Keratinocyte (primary cell): ENCODE data around the gene LAMB1. TPM values are rescaled to one million over a fixed set of nuclear protein-coding genes. Genes with fewer than 3 reads are reported as not detected.
A peak's percentile ranks its signal among the peaks of the same experiment; 100 is the strongest.

Source experiments
- DNase-seq: peaks from one replicate; pipeline ENCODE4 v3.0.0-alpha.2; 2011; ENCODE audit warnings: low read depth, missing footprints, low spot score
- FAIRE-seq: peaks from 2 replicates; lab custom pipeline; 2011; peaks lifted over from hg19 to GRCh38; lab: Jason Lieb, UNC
- H2AFZ ChIP-seq: 2 replicates; pipeline ENCODE4 v1.6.0; 2012; ENCODE audit warnings: low read length, control low read depth, inconsistent platforms; ENCODE audit not compliant: control insufficient read depth
- H3K27ac ChIP-seq: 2 replicates; pipeline ENCODE4 v1.5.1; 2011; ENCODE audit warnings: low read length; ENCODE audit not compliant: control insufficient read depth, insufficient read depth
- H3K27me3 ChIP-seq: 3 replicates; pipeline ENCODE4 v1.6.0; 2011; ENCODE audit warnings: low read length; ENCODE audit not compliant: control insufficient read depth, insufficient read depth; ENCODE audit errors: extremely low read depth
- H3K36me3 ChIP-seq, 2 experiments: 2 replicates in 1 of 2; 3 replicates in 1 of 2; pipeline ENCODE4 v1.5.1; 2011; ENCODE audit warnings: low read length in 2 of 2, mild to moderate bottlenecking in 1 of 2; ENCODE audit not compliant: control insufficient read depth in 2 of 2, insufficient read depth in 2 of 2; ENCODE audit errors: extremely low read depth in 1 of 2
- H3K4me1 ChIP-seq: 3 replicates; pipeline ENCODE4 v1.5.1; 2011; ENCODE audit warnings: low read length; ENCODE audit not compliant: control insufficient read depth, insufficient read depth; ENCODE audit errors: extremely low read depth
- H3K4me2 ChIP-seq: 3 replicates; pipeline ENCODE4 v1.6.0; 2011; ENCODE audit warnings: low read depth, low read length; ENCODE audit not compliant: control insufficient read depth, insufficient read depth; ENCODE audit errors: extremely low read depth
- H3K4me3 ChIP-seq, 3 experiments: fragments of 200-600 bp in 1 of 3; sonication (generic) in 1 of 3; 2 replicates in 2 of 3; 3 replicates in 1 of 3; pipeline ENCODE4 v1.5.1; 2011 to 2016; ENCODE audit warnings: low read length in 3 of 3, mild to moderate bottlenecking in 3 of 3, control low read depth in 2 of 3, inconsistent platforms in 1 of 3, low read depth in 1 of 3, mixed read lengths in 1 of 3, mixed run types in 1 of 3, moderate library complexity in 1 of 3; ENCODE audit not compliant: control insufficient read depth in 2 of 3, insufficient read depth in 2 of 3; ENCODE audit errors: extremely low read depth in 1 of 3
- H3K79me2 ChIP-seq: 2 replicates; pipeline ENCODE4 v1.6.0; 2012; ENCODE audit warnings: low read length; ENCODE audit not compliant: control insufficient read depth, insufficient read depth
- H3K9ac ChIP-seq: 3 replicates; pipeline ENCODE4 v1.6.0; 2011; ENCODE audit warnings: low read length; ENCODE audit not compliant: control insufficient read depth, insufficient read depth; ENCODE audit errors: extremely low read depth
- H3K9me1 ChIP-seq: 3 replicates; pipeline ENCODE4 v1.6.0; 2011; ENCODE audit warnings: low read length; ENCODE audit not compliant: control insufficient read depth, insufficient read depth; ENCODE audit errors: extremely low read depth
- H3K9me3 ChIP-seq: 2 replicates; pipeline ENCODE4 v1.5.1; 2012; ENCODE audit warnings: low read depth, low read length; ENCODE audit not compliant: control insufficient read depth
- H4K20me1 ChIP-seq: 3 replicates; pipeline ENCODE4 v1.6.0; 2011; ENCODE audit warnings: low read length; ENCODE audit not compliant: control insufficient read depth, insufficient read depth; ENCODE audit errors: extremely low read depth
- CTCF ChIP-seq, 3 experiments: IDR thresholded peaks in 1 of 3; conservative IDR thresholded peaks in 1 of 3; optimal IDR thresholded peaks in 1 of 3; 2 replicates in 2 of 3; 3 replicates in 1 of 3; pipeline versions ENCODE3 to v1.5.1; 2011; ENCODE audit warnings: low read length in 3 of 3, mild to moderate bottlenecking in 3 of 3, moderate library complexity in 2 of 3, control low read depth in 1 of 3, inconsistent platforms in 1 of 3; ENCODE audit not compliant: insufficient read depth in 2 of 3; ENCODE audit errors: extremely low read depth in 1 of 3
- EZH2 ChIP-seq: IDR thresholded peaks from one replicate; pipeline ENCODE4 v1.6.1; 2012; ENCODE audit warnings: inconsistent platforms, mild to moderate bottlenecking, low read length, moderate library complexity
- dilution Hi-C: fragments of 300-500 bp; cut with MboI; formaldehyde crosslinking; loops from one replicate; pipeline ENCODE4 v1.7.0; 2020; ENCODE audit warnings: low sequenced_read_pairs; ENCODE audit not compliant: extremely low pct_ligation_motif_present
- polyA plus RNA-seq, 5 experiments: library from polyadenylated mRNA; depleted of rRNA in 3 of 5; stranded (reverse) in 3 of 5; stranded (forward) in 1 of 5; unstranded in 1 of 5; fragments of >200 nt; gene quantifications; 1 replicate in 1 of 5; 2 replicates in 3 of 5; 3 replicates in 1 of 5; pipeline versions ENCODE4 v1.2.1 to v1.2.3, GENCODE V29; 2011 to 2012; ENCODE audit warnings: missing spikeins in 2 of 5, low read depth in 1 of 5, low replicate concordance in 1 of 5

LAMB1 gene
- polyA plus RNA-seq, 1 donor (not counting 4 experiments of a cell fraction or from before 2014, with no cell fraction given): 97.9 TPM

DNA sequence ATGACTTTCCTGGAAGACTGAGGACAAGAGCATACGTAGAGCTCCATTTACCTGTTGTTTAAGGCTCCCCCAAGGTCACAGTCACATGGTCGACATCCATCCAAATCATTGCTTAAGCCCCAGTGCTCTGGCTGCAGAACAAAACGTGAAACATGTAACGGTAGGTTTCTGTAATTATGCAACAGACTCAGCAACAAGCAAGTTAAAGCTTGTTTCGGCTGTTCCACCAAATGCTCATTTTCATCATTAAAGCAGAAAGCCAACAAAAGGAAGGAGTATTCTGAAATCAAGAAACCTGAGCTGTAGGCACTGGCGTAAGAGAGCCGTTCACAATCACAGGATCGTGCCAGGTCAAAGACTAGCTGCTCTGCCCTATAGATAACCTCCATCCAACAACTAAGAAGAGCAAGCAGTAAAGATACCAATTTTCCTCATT, 30.0 kb downstream of the LAMB1 start:
- dilution Hi-C loops: no loop called here
- H3K9me3 ChIP-seq: no peaks in the 10 kb centered on the region
- peaks cover 22 to 41% of the 10 kb centered on the region in 2 experiments for H3K36me3 ChIP-seq
- peak overlapping the region; percentile 63 for H3K4me2 ChIP-seq
- peaks cover 31% of the 10 kb centered on the region for H3K4me1 ChIP-seq
- no peak overlapping the region for H3K9ac ChIP-seq
- H4K20me1 ChIP-seq: no peaks in the 10 kb centered on the region
- TF ChIP-seq CTCF (optimal IDR thresholded peaks at IDR 0.05 in 1 of 3, IDR thresholded peaks at IDR 0.05 in 1 of 3, conservative IDR thresholded peaks at IDR 0.05 in 1 of 3; ENCODE audit: extremely low read depth in 1 of 3, insufficient read depth in 2 of 3, low read length in 3 of 3) (no peak), EZH2 (no peak)
- H3K4me3 ChIP-seq: peak overlapping the region in 1 of 3 experiments; percentile 6
- peak overlapping the region; percentile 71 for H3K27ac ChIP-seq
- no peaks in the 10 kb centered on the region for H3K9me1 ChIP-seq
- H3K27me3 ChIP-seq: no peaks in the 10 kb centered on the region
- DNase-seq (peak; percentile 36), FAIRE-seq (peak; percentile 73)
- no peak overlapping the region for H2AFZ ChIP-seq
- H3K79me2 ChIP-seq: peaks cover 5% of the 10 kb centered on the region

DNA sequence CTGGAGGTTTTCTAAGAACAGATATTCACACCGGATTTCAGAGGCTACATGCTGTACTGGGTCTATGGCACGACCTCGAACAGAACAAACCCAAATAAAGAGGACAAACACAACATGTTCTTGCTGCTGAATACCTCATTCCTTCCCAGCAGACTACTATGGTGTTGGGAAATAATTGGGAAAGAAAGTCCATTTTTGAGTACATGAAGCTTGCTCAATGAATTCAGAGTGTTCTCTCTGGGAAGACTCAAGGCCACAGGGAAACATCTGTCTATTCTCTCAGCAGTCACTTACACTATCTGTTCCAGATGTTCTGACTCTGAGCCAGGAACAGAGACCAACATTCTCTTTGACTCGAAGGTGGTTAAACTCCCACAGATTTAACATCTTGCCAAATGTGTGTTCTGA, 30.9 kb downstream of the LAMB1 start:
- FAIRE-seq (no peak), DNase-seq (no peak)
- Histone ChIP-seq H3K9me3 (no peaks in the 10 kb centered on the region), H3K4me3 (no peak overlapping the region), H3K79me2 (peaks cover 7% of the 10 kb centered on the region), H3K36me3 (peaks cover 22 to 38% of the 10 kb centered on the region in 2 experiments), H3K4me1 (peaks cover 31% of the 10 kb centered on the region), H3K9me1 (no peaks in the 10 kb centered on the region), H2AFZ (no peak overlapping the region), H3K27me3 (no peaks in the 10 kb centered on the region), H3K27ac (peak overlapping the region; percentile 64), H4K20me1 (no peaks in the 10 kb centered on the region), H3K9ac (no peak overlapping the region), H3K4me2 (peak overlapping the region; percentile 22)
- dilution Hi-C loops: no loop called here
- TF ChIP-seq EZH2 (no peak), CTCF (optimal IDR thresholded peaks at IDR 0.05 in 1 of 3, IDR thresholded peaks at IDR 0.05 in 1 of 3, conservative IDR thresholded peaks at IDR 0.05 in 1 of 3; ENCODE audit: extremely low read depth in 1 of 3, insufficient read depth in 2 of 3, low read length in 3 of 3) (no peak)
